ENCODE data around the gene SRPX2.

The SRPX2 gene

DNA sequence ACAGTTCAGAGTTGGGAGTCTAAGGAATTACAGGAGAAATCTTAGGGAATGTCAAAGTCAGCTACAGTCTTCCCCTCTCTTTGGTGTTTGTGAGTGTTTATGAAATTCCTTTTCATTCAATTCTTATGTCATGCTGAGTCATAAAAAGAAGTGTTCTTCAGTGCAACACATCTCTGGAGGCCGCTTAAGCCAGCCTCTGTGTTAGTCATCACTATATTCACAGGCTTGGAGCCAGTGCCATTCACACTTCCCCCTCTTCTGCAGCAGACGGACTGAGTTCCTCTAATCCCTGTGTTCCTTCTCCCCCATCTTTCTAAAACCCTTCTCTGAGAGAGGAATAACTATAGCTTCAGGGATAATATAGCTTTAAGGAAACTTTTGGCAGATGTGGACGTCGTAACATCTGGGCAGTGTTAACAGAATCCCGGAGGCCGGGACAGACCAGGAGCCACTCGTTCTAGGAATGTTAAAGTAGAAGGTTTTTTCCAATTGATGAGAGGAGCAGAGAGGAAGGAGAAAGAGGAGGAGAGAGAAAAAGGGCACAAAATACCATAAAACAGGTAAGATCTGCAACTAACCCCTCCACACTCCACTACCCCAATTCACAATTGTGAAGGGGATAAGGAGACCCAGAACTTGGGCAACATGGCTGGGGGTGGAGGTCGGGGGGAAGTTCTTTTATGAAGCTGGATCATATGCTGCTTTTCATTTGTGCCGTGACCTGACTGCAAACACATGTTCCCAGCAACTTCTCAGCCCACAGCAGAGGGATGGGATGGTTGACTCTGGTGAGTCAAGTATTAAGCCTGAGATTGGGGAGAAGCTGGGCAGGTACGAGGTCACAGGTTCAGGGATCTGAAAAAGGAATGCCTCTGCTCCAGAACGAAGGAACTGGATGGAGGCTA, at the start of gene SRPX2:
TSS of gene SRPX2 (plus strand) at position 244 of the 905 bp plus-strand sequence. CDS start 2,124 bp downstream, outside the sequence.
- no peak for DNase-seq (ENCODE audit: low read depth in 2 of 2)

GRCh38 chrX:100596601-100597000, 47.4 kb upstream of the SRPX2 start:
- no peak for DNase-seq (ENCODE audit: low read depth in 2 of 2)

DNA sequence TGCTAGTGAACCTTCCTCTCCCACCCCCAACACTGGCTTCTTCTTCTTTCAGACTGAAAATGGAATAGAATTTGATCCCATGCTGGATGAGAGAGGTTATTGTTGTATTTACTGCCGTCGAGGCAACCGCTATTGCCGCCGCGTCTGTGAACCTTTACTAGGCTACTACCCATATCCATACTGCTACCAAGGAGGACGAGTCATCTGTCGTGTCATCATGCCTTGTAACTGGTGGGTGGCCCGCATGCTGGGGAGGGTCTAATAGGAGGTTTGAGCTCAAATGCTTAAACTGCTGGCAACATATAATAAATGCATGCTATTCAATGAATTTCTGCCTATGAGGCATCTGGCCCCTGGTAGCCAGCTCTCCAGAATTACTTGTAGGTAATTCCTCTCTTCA, 44.5 kb upstream of the SRPX2 start:
- DNase-seq (ENCODE audit: low read depth in 2 of 2), result no peak

DNA sequence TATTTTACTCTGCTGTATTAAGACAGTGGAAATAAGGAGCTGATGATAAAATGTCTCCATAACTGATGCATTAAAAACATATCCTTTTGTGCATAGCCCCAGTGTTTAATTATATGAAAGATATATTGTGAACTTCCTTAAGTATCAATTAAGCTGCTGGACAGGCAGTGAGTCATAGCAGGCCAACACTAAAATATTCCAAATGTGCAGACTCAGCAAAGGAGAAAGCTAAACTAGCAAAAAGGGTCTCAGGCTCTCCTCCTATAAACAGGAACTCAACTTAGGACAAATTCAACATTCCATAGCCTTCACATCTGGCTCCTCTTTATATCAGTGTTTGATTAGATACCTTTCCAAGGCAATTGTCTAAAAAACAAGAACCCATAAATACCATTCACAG, 43.7 kb upstream of the SRPX2 start:
- no peak for DNase-seq (ENCODE audit: low read depth in 2 of 2)

- DNase-seq (ENCODE audit: low read depth in 2 of 2), result no peak
These were observed 43.2 kb upstream of the SRPX2 start for GRCh38 chrX:100600758-100601157.

DNA sequence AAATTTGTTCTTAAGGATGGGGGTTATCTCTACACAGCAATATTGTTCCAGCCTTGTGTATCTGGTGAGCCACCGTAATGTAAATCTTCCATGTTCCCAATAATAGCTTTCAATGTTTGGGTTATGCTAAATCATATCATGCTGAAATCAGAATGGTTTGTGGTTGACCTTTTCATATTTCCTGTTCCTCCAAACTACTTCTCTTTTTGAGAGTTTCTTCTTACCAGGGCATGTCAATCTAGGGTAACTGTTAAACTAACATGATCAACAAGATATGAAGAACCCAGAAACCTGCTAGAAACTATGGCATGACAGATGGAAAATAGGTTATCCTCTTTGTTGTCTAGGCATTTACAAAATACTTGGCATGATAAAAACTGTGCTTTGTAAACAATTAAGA, 37.2 kb upstream of the SRPX2 start:
- DNase-seq (ENCODE audit: low read depth in 2 of 2), result no peak

- DNase-seq (ENCODE audit: low read depth in 2 of 2), result no peak
These were observed 34.4 kb upstream of the SRPX2 start for GRCh38 chrX:100609591-100609990.

DNA sequence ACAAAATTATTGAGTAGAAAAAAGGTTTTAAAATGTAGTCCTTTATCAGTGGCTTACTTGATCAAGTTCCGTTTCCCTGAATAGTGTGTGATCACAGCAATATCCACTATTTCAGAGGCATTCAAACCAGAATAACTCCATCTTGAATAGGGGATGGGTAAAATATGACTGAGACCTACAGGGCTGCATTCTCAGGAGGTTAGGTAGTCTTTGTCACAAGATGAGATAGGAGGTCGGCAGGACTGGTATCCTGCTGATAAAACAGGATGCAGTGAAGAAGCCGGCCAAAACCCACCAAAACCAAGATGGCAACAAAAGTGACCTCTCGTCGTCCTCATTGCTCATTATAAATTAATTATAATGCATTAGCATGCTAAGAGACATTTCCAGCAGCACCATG, 32.0 kb upstream of the SRPX2 start:
- no peak for DNase-seq (ENCODE audit: low read depth in 2 of 2)

- no peak for DNase-seq (ENCODE audit: low read depth in 2 of 2)
These were observed 29.0 kb upstream of the SRPX2 start for GRCh38 chrX:100615005-100615404.

GRCh38 chrX:100623001-100623400, 21.0 kb upstream of the SRPX2 start:
- no peak for DNase-seq (ENCODE audit: low read depth in 2 of 2)

DNA sequence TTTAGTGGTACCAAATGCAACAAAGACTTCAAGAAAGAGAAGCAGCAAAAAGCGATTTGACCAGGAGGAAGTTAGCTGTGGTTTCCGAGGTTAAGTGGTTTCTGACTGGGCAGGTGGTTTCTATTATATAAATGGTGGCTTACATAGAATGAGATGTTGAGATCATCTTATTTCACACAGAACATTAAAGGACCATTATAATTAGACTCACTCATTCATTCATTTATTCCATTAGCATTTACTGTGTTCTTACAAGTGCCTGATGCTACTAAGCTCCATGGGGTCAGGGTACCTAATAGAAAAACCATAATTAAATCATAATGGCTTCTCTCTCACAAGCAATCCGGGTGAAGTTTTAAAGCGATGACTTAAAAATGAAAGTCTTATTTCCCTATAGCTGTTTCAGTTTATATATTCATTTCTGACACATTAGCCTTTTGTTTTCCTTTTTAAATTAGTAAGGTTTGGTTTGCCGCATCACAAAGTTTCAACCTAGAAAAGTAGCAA, 18.0 kb upstream of the SRPX2 start:
- no peak for DNase-seq (ENCODE audit: low read depth in 2 of 2)

DNA sequence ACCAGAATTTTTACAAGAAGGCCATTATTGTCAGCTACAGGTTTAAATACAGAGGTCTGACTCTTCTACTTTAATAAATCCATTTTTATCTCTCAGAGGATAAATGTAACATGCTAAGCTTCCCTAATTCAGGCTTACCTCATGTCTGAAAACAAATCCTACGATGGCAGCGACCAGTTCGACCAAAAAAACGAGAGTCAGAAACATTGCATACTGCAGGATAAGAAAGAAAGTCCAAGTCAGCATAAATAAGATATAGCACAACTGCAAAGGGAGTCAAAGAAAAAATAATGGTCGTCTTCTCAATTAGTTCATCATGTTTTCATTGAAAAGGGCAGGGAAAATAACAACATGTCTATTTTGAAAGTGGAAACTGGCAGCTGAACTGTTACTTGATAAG, 9.0 kb upstream of the SRPX2 start:
- no peak for DNase-seq (ENCODE audit: low read depth in 2 of 2)

GRCh38 chrX:100635989-100636320, 8.0 kb upstream of the SRPX2 start:
- no peak for DNase-seq (ENCODE audit: low read depth in 2 of 2)

GRCh38 chrX:100636321-100636991, 7.5 kb upstream of the SRPX2 start, which contains the start of gene TSPAN6:
TSPAN6 (minus strand) TSS chrX:100636806; CDS start chrX:100636694, 112 bp downstream.
- peak; percentile 37 to 49 for DNase-seq (ENCODE audit: low read depth in 2 of 2)

DNA sequence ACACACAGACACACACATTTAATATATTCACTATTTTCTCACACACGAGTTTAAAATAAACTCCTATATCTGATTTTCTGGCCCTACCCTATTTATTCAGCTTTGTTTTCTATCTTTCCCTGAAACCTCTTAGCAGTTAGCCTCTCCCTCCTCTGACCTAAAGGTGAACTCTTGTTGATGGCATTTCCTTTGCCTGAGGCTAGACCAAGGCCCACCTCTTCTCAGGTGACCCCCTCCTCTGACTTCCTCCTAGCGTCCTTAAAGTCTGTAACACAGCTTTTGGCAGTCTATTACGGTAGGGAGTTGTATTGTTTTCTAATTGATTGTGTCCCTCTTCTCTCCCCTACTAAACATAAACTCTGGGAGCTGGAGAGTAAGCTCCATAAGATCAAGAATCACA, 1.7 kb upstream of the SRPX2 start:
- DNase-seq (ENCODE audit: low read depth in 2 of 2), result no peak

DNA sequence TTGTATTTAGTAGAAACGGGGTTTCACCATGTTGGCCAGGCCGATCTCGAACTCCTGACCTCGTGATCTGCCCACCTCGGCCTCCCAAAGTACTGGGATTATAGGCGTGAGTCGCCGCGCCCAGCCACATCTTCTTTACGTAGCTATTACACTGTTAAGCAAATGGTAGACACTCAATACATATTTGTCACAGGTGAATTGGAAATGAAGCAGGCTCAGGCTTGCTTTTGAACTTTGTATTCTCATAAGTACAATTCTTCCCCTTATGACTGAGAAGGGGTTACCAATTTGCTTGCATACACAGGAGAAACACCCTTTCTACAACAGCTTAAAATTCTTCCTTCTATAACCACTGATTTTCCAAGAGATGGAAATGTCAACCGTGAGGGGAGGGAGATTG, 787 bp upstream of the SRPX2 start:
- DNase-seq (ENCODE audit: low read depth in 2 of 2), result no peak

GRCh38 chrX:100645106-100645505, 1.1 kb downstream of the SRPX2 start:
- DNase-seq (ENCODE audit: low read depth in 2 of 2), result no peak

- DNase-seq (ENCODE audit: low read depth in 2 of 2), result no peak
These were observed 3.1 kb downstream of the SRPX2 start for GRCh38 chrX:100647095-100647494.

DNA sequence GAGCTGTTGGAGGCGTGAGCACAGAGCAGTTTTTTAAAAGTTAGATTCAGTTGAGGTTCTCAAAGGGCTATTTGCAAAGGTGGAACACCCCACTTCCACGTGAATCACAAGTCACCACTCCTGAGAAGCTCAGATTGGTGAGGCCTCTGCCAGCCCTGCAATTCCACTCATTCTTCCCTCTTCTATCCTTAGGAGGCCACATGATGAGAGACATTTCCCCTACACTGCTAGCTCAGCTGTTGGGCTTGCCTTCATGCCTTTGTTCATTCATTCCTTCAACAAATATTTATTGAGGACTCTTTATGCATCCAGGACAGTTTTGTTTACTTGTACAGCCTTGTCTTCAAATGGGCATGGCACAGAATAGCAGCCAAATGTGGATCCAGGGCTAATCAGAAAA, 3.7 kb downstream of the SRPX2 start:
- no peak for DNase-seq (ENCODE audit: low read depth in 2 of 2)

GRCh38 chrX:100648458-100649417, 4.7 kb downstream of the SRPX2 start:
- DNase-seq (ENCODE audit: low read depth in 2 of 2), result no peak

GRCh38 chrX:100649550-100650356, 5.8 kb downstream of the SRPX2 start:
- DNase-seq (ENCODE audit: low read depth in 2 of 2), result no peak

Data from stimulated activated CD8-positive, alpha-beta memory T cell treated with anti-CD3 and anti-CD28 coated beads, Interleukin-7, amount 100 ng/mL, for 4 hours (primary cell).